Panc1 (cell line): ENCODE data around the gene LUC7L2. TPM values are rescaled to one million over a fixed set of nuclear protein-coding genes. Genes with fewer than 3 reads are reported as not detected.
A peak's percentile ranks its signal among the peaks of the same experiment; 100 is the strongest.

Experiments used
- ATAC-seq: fragments of 200-7000 bp; cut with Tn5 transposase; 2 replicates; pipeline ENCODE4 v1.9.1; 2020; ENCODE audit warnings: mild to moderate bottlenecking, moderate library complexity
- BruUV-seq: library from RNA; stranded (reverse); fragments of 400-500 nt; replicated peaks from 2 replicates; lab custom pipeline; 2021; lab: Mats Ljungman, UMichigan
- CTCF ChIA-PET: fragments of 300-600 bp; sonication (Branson Sonifier 250); formaldehyde crosslinking; loops from one replicate; lab custom pipeline; 2022; ENCODE audit warnings: antibody characterized with exemption; lab: Charles Lee
- POLR2A ChIA-PET: fragments of 300-600 bp; sonication (Branson Sonifier 250); formaldehyde crosslinking; loops from one replicate; lab custom pipeline; 2022; ENCODE audit warnings: antibody characterized with exemption; lab: Charles Lee
- DNase-seq: peaks from one replicate; pipeline ENCODE4 v3.0.0-alpha.2; 2010; ENCODE audit warnings: low read depth, low spot score
- H3K27ac ChIP-seq: 2 replicates; pipeline ENCODE4 v1.5.1; 2011; ENCODE audit warnings: mild to moderate bottlenecking, low read length, inconsistent platforms
- H3K27me3 ChIP-seq: fragments of 200-500 bp; sonication (Bioruptor generic); 2 replicates; pipeline ENCODE4 v1.6.0; 2014; ENCODE audit warnings: low read length, inconsistent platforms; ENCODE audit not compliant: control insufficient read depth, insufficient read depth
- H3K36me3 ChIP-seq: fragments of 200-500 bp; sonication (Bioruptor generic); 2 replicates; pipeline ENCODE4 v1.5.1; 2014; ENCODE audit warnings: inconsistent platforms, mild to moderate bottlenecking, low read length, moderate library complexity; ENCODE audit not compliant: control insufficient read depth, insufficient read depth
- H3K4me1 ChIP-seq: 2 replicates; pipeline ENCODE4 v1.5.1; 2011; ENCODE audit warnings: inconsistent platforms, mild to moderate bottlenecking, low read length, moderate library complexity; ENCODE audit not compliant: control insufficient read depth, insufficient read depth
- H3K4me3 ChIP-seq, 2 experiments: 2 replicates each; pipeline ENCODE4 v1.5.1; 2011 to 2012; ENCODE audit warnings: low read depth in 2 of 2, low read length in 2 of 2, mild to moderate bottlenecking in 2 of 2, inconsistent platforms in 1 of 2, moderate library complexity in 1 of 2
- H3K9me3 ChIP-seq: fragments of 200-500 bp; sonication (Bioruptor generic); 2 replicates; pipeline ENCODE4 v1.5.1; 2014; ENCODE audit warnings: low read depth, mild to moderate bottlenecking, inconsistent platforms, low read length, moderate library complexity; ENCODE audit not compliant: control insufficient read depth, insufficient read depth
- POLR2AphosphoS5 ChIP-seq: IDR thresholded peaks from 2 replicates; pipeline ENCODE4 v1.6.1; 2012; ENCODE audit warnings: mild to moderate bottlenecking, low read depth, low read length, moderate library complexity
- REST ChIP-seq, 2 experiments: IDR thresholded peaks; 2 replicates each; pipeline ENCODE4 v1.6.1; 2011 to 2012; ENCODE audit warnings: low read depth in 2 of 2, control low read depth in 1 of 2, low read length in 1 of 2, mild to moderate bottlenecking in 1 of 2, moderate library complexity in 1 of 2; ENCODE audit not compliant: insufficient read depth in 1 of 2
- SIN3A ChIP-seq: IDR thresholded peaks from 2 replicates; pipeline ENCODE4 v1.6.1; 2012; ENCODE audit warnings: low read depth, mild to moderate bottlenecking, low read length, moderate library complexity, borderline replicate concordance; ENCODE audit not compliant: insufficient read depth
- TCF7L2 ChIP-seq: IDR thresholded peaks from 2 replicates; pipeline ENCODE4 v1.6.1; 2011; ENCODE audit warnings: mild to moderate bottlenecking, low read depth, low read length, inconsistent platforms
- in situ Hi-C: cut with HindIII; loops from 2 replicates; pipeline ENCODE4 v1.10.0; 2016; ENCODE audit warnings: low sequenced_read_pairs, low pct_unique_long_range_greater_than_20kb
- intact Hi-C: fragments of 100-400 bp; cut with micrococcal nuclease; formaldehyde crosslinking; loops from one replicate; pipeline ENCODE4 v1.10.0; 2022; ENCODE audit not compliant: unreplicated experiment
- total RNA-seq: library from RNA; stranded (reverse); gene quantifications from one replicate; pipeline ENCODE4 v1.2.1, GENCODE V29; 2021; ENCODE audit not compliant: unreplicated experiment
- TF ChIP-seq, protein P1 (sequence below): fragments of 450-650 bp; IDR thresholded peaks from 2 replicates; pipeline ENCODE4 v1.5.1; 2017; ENCODE audit warnings: mild to moderate bottlenecking

Gene LUC7L2
- total RNA-seq, 1 experiment from 2014 or later: 110 TPM

DNA sequence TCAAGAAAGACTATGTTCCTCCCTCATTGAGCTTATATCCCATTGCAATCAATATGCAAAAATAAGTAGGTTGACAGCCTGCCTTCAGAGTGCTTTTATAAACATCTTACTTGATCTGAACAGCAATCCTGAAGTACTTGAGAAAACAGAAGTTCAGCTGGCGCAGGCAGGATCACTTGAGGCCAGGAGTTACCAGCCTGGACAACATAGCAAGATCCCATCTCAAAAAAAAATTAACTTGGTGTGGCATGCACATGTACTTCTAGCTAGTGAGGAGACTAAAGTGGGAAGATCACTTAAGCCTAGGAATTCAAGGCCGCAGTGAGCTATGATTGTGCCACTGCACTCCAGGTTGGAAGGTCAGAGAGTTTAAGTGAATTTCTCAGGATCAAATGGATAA lies 30.1 kb downstream of the LUC7L2 start:
- BruUV-seq: no TSS peak

GRCh38 chr7:139393621-139394211 lies 34.0 kb downstream of the LUC7L2 start:
- peaks cover 5% of the 10 kb centered on the region; the same call in 1 of the 2 replicates for H3K4me1 ChIP-seq
- H3K4me3 ChIP-seq: no peak overlapping the region
- intact Hi-C loops: no loop called here
- no peaks in the 10 kb centered on the region for H3K9me3 ChIP-seq
- no peak overlapping the region for H3K27ac ChIP-seq
- in situ Hi-C loops: no loop called here
- no peaks in the 10 kb centered on the region for H3K27me3 ChIP-seq
- peaks cover 12% of the 10 kb centered on the region for H3K36me3 ChIP-seq
- DNase-seq (no peak), ATAC-seq (peak; percentile 53; the same call in 1 of the 2 replicates)
- CTCF ChIA-PET: interaction anchor here (0.7 kb wide), 1 partner anchor 67 kb away, joined by 4 read pairs; no protein-coding TSS in a partner anchor
- no peak for TF ChIP-seq SIN3A
- TF ChIP-seq TCF7L2: no peak
- TF ChIP-seq REST (IDR thresholded peaks at IDR 0.05; ENCODE audit: insufficient read depth in 1 of 2, low read depth in 2 of 2, low read length in 1 of 2): no peak
- TF ChIP-seq, protein P1, sequence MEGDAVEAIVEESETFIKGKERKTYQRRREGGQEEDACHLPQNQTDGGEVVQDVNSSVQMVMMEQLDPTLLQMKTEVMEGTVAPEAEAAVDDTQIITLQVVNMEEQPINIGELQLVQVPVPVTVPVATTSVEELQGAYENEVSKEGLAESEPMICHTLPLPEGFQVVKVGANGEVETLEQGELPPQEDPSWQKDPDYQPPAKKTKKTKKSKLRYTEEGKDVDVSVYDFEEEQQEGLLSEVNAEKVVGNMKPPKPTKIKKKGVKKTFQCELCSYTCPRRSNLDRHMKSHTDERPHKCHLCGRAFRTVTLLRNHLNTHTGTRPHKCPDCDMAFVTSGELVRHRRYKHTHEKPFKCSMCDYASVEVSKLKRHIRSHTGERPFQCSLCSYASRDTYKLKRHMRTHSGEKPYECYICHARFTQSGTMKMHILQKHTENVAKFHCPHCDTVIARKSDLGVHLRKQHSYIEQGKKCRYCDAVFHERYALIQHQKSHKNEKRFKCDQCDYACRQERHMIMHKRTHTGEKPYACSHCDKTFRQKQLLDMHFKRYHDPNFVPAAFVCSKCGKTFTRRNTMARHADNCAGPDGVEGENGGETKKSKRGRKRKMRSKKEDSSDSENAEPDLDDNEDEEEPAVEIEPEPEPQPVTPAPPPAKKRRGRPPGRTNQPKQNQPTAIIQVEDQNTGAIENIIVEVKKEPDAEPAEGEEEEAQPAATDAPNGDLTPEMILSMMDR: no peak
- no peak for TF ChIP-seq POLR2AphosphoS5
- POLR2A ChIA-PET: no interaction called here
- no TSS peak for BruUV-seq

More for the DNA sequence above, 30.1 kb downstream of the LUC7L2 start:
- no peak overlapping the region for H3K4me3 ChIP-seq
- POLR2A ChIA-PET: interaction anchor here (0.7 kb wide), 1 partner anchor 366 kb away, joined by 3 read pairs; no protein-coding TSS in a partner anchor
- no peak for DNase-seq
- no peaks in the 10 kb centered on the region for H3K9me3 ChIP-seq
- H3K27me3 ChIP-seq: no peaks in the 10 kb centered on the region
- TF ChIP-seq TCF7L2 (no peak), SIN3A (no peak), REST (IDR thresholded peaks at IDR 0.05; ENCODE audit: insufficient read depth in 1 of 2, low read depth in 2 of 2, low read length in 1 of 2) (no peak), POLR2AphosphoS5 (no peak)
- TF ChIP-seq, protein P1: no peak
- ATAC-seq: no peak
- intact Hi-C loops (no loop called here), in situ Hi-C loops (no loop called here)
- CTCF ChIA-PET: interaction anchor here (0.9 kb wide), 1 partner anchor 44 kb away, joined by 3 read pairs; no protein-coding TSS in a partner anchor
- peaks cover 6% of the 10 kb centered on the region for H3K36me3 ChIP-seq
- no peaks in the 10 kb centered on the region for H3K4me1 ChIP-seq
- no peak overlapping the region for H3K27ac ChIP-seq
